GM12878 (cell line): ENCODE measurements around the gene ADGRD1.
"Not testable (repeated sequence)": the region's sequence is repeated elsewhere in the genome, so short reads cannot be mapped to it uniquely, and the experiment has no call there.

ENCODE experiments used
- CTCF ChIP-seq, 3 experiments: IDR thresholded peaks in 2 of 3; conservative IDR thresholded peaks in 1 of 3; 2 replicates each; pipeline ENCODE4 v1.5.1; 2011; ENCODE audit warnings: low read depth in 3 of 3, low read length in 3 of 3, mild to moderate bottlenecking in 3 of 3, control low read depth in 2 of 3, moderate library complexity in 2 of 3, inconsistent platforms in 1 of 3, mixed read lengths in 1 of 3; ENCODE audit not compliant: control insufficient read depth in 2 of 3, insufficient read depth in 1 of 3; ENCODE audit errors: extremely low read depth in 1 of 3
- EGR1 ChIP-seq, 2 experiments: IDR thresholded peaks; 1 replicate in 1 of 2; 2 replicates in 1 of 2; pipeline ENCODE4 v1.6.1; 2011 to 2012; ENCODE audit warnings: low read depth in 2 of 2, low read length in 2 of 2, borderline replicate concordance in 1 of 2, mild to moderate bottlenecking in 1 of 2, moderate library complexity in 1 of 2
- MYC ChIP-seq: IDR thresholded peaks from 2 replicates; pipeline ENCODE4 v1.6.1; 2011; ENCODE audit warnings: mild to moderate bottlenecking, low read length, moderate library complexity, inconsistent platforms; ENCODE audit not compliant: insufficient read depth, insufficient replicate concordance, insufficient read length, severe bottlenecking
- NR2C2 ChIP-seq: IDR thresholded peaks from 2 replicates; pipeline ENCODE4 v1.6.1; 2011; ENCODE audit warnings: borderline replicate concordance, low read depth; ENCODE audit not compliant: control insufficient read depth, insufficient read length

- TF ChIP-seq EGR1 (IDR thresholded peaks at IDR 0.05; ENCODE audit: borderline replicate concordance in 1 of 2, low read depth in 2 of 2, low read length in 2 of 2); MYC; CTCF (IDR thresholded peaks at IDR 0.05 in 2 of 3, conservative IDR thresholded peaks at IDR 0.05 in 1 of 3; ENCODE audit: control insufficient read depth in 2 of 3, extremely low read depth in 1 of 3, insufficient read depth in 1 of 3, low read depth in 3 of 3, low read length in 3 of 3); NR2C2: not testable (repeated sequence)
These were observed 116.4 kb downstream of the ADGRD1 start for GRCh38 chr12:131070136-131070535.
